NCI-H526 treated with DMSO at 0.1 percent for 48 hours (cell line): ENCODE results near the gene FZD4.
"Not testable (repeated sequence)": the region's sequence is repeated elsewhere in the genome, so short reads cannot be mapped to it uniquely, and the experiment has no call there.

Experiments
- DNase-seq: peaks from one replicate; lab custom pipeline; 2025; lab: John Stamatoyannopoulos, UW

The FZD4 gene

DNA sequence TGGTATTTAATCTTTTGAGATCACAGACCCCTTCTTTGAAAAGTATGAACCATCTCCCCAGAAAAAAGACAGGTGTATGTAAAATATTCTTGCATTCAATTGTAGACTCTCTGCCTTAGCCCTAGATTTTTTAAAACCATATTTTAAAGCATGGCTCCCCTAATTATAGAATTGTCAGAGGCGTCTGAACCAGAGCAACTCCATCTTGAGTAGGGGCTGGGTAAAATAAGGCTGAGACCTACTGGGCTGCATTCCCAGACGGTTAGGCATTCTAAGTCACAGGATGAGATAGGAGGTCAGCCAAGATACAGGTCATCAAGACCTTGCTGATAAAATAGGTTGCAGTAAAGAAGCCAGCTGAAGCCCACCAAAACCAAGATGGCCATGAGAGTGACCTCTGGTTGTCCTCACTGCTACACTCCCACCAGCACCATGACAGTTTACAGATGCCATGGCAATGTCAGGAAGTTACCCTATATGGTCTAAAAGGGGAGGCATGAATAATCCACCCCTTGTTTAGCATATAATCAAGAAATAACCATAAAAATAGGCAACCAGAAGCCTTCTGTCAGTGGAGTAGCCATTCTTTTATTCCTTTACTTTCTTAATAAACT is 17.9 kb downstream of the FZD4 start:
- DNase-seq, result not testable (repeated sequence)

DNA sequence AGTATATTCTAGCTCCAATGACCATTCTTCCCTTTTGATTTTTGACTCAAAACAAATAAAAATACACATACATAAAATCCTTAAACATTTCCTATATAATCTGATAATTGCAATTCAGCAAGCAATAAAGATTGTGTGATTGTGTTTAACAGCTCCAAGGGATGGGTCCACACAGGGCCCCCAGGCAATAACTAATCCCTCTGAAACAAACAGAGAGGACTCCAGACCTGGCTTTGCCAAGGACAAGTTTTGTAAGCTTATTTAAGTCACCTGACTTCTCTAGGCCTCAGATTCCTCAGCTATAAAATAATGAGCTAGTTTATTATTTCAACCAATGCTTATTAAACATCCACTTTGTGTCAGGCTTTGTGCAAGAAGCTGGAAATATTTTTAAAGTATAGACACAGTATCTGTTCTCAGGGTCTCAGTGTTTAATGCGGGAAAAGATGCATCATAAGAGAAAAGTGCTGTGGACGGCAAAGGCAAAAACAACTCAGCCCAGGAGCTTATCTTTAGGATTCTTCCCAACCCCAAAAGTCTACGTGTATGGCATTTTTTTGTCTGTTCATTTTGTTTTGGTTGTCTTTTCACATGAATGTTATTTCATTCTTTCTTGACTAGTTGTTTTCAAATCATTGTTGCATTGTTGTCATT is 20.1 kb downstream of the FZD4 start:
- DNase-seq, result no peak

DNA sequence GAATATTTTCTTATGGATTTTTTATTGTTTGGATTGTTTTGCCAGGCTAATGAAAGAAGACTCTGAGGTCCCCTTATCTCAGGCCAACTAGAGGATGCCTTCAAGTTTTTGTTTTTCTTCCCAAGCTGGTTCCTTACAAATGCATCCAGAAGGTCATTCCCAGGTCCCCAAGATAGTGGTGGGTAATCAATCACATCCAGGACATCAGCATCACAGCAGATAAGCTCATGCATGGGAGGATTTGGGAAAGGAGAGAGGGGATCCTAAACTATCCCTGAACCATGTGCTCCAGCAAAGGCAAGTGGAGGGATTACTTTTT is 20.7 kb downstream of the FZD4 start:
- no peak for DNase-seq

DNA sequence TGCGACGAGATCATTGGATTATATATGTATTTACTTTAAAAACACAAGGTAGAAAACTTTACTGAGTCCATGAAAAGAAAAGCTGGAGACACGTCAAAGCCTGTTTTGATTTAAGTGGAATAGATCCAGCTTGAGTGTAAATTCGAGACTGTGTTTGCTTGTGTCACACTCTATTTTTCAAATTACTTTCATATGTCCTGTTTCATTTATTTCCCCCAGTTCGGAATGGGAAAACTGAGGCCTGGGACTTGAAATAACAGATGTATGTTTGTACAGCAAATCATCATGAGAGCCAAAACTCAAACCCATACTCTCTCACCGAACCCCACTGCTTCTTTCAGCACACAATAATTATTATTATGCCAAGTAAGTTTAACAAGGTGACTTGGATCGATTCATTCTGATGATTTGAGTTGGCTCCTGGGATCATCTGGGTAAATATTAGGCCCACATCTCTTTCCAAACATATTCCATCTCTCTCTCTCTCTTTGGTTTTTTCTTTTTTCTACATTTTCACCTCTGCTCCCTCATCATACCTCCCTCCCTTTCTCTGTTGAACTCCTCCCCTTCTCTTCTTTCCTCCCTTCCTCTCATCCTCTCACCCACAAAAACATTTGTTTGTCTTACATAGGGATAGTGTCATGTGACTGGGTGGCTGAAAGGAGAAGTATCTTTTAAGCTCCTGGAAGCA is 21.2 kb downstream of the FZD4 start:
- no peak for DNase-seq

DNA sequence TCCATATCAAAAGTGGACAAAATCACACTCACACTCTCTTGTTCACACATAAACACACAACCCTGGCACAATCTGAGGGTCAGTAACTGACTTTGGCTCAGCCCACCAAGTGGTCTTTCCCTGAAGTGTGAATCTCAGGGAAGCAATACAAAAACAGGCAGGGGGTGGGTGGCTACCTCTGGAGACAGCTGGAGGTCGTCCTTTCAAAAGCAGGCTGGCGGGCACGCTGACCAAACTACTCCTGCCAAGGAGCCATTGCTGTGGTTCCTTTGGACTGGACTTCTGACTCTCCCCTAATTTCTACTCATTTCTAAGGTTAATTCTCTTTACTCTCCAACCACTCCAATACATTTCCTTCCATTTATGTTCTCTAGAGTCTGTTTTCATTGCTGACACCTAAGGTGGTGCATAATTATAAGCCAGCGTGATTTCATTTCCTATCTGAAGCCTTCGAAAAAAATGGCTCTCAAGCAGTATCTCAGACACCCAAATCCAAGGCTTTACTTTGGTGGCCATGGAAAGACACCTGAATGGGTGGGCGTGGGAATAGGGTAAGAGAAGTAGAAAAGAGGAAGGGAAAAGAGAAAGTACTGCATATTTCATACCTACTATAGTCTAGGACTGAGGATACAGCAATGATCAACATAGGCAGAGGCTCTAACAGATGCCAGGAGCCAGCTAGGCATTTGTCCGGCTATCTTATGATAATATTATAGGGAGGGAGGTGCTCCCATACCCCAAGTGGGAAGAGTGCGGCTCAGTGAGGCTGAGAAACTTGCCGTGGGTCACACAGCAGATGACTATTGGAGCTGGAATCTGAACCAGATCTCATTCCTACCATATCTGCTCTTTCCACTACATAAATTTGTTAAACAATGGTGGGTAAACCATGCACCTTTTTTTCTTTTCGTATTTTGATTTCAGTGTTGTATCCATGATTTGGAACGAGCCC is 22.0 kb downstream of the FZD4 start:
- no peak for DNase-seq

DNA sequence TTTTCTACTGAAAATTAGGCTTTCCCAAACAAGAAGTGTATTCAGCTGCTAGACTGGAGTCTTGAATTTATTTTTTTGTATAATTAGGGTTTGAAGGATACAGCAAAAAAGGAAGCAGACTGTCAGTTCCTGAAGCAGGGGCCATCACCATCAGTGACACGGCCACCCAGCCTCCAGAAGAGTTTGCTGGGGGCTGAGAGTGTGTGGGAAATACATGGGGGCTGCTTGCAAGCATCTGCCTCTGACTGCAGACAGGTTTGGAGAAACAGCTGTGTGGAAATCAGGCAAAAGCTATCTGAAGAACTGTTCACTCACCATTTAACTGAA is 23.0 kb downstream of the FZD4 start:
- no peak for DNase-seq

DNA sequence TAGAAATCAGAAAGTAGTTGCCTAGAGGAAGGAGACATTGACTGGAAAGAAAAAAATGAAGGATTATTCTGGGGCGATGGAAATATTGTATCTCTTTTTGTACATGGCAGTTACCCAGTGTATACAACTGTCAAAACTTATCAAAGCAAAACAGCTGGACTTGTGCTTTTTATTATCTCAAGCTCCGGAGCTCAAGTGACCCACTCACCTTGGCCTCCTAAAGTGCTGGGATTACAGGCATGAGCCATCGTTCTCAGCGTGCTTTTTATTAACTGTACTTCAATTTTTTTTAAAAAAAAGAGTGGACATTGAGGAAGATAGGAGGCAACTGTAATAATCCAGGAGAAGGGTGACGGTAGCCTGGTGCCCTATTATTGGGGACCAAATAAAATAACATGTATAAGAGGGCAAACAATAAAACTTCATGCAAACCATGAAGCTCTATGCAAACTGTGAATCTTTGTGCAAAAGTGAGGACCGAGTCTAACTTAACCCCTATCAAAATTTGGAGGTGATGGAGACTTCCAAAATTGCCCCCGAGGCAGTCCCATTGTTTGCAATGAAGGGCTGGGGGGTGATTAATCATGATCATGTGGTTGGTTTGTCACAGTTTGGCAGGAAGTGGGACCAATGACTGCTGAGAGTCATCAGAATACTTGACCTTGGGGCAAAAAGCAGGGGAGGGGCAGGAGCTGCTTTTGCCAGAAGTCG is 23.5 kb downstream of the FZD4 start:
- no peak for DNase-seq

DNA sequence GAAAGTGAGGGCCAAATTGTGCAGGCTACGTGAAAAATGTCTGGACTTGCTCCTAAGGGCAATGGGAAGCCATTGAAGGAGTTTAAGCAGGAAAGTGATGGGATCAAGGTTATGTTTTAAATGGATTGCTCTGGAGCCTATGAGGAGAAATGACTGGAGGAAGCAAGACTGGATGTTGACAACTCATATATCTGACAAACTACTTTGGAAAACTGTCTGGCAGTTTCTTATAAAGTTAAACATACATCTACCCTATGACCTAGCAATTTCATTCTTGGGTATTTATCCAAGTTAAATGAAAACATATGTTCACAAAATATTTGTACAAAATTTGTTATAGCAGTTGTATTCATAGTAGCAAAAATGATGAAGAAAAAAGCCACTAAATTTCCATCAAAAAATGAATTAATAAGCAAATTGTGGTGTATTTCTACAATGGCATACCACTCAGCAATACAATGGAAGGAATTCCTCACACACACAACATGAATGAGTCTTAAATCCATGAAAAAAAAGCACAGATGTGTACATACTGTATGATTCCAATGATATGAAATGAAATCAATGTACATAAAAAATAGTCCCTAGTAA is 24.1 kb downstream of the FZD4 start:
- DNase-seq, result no peak

DNA sequence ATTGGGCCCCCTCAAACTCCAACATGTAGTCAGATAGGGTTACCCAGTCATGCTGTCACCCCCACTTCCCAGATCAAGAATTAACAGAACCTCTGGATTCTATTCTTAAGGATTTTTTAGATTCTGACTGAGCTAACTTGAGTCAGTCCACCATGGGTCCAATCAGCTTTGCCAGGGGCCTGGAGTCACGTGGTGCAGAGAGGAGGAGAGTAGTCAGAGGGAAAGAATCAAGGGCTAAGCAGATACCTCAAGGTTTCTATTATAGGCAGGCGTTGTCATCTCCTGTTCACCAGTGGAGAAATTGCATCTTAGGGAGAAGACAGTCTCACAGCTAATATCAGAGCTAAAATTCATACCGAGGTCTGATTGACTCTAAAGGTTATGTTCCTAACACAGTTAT is 28.2 kb downstream of the FZD4 start:
- no peak for DNase-seq

DNA sequence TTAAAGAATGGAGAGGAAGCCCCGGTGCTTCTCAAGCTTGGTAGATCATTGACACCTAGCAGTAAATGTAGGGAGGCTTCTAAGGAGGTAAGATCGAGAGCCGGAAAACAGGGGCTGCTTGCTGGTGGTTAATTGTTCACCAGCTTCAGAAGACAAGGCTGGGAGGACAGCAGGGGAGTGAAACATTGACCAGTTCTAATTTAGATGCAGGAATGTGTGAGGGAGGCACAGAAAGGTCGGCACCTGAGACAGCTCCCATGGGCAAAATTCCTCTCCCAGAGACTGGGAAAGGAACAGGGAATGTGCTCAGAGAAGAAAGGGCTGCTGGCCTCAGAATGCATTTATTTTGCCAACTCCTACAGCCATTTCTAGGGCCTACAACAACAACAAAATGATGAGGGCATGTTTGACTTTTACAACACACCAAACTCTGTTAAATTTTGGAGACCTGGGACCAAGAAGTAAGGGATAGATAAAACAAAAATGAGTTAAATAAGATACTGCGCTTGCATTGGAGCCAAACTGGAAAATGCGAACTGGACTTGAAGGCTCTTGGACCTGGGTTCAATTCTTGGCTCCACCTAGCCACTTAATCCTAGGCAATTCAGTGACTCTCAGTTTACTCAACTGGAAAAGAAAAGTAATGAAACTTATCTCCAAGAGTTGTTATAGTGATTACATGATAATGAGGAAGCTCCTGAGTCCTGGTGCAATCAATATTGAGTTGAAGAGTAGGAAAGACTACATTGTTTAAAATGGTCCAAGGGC is 31.0 kb downstream of the FZD4 start:
- no peak for DNase-seq

DNA sequence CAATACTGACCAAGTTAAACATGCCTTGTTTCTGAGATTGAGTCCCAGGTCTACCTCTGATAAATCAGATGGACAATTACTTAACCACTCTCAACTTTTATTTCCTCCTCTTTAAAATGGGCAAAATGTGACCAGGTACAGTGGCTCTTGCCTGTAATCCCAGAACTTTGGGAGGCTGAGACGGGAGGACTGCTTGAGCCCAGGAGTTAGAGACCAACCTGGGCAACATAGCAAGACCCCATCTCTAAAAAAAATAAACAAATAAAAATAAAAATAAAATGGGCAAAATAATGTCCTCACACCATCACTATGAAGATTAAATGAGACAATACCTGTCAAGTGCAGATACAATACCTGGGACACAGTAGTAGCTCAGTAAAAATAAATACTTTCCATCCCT is 33.0 kb downstream of the FZD4 start:
- DNase-seq, result no peak

DNA sequence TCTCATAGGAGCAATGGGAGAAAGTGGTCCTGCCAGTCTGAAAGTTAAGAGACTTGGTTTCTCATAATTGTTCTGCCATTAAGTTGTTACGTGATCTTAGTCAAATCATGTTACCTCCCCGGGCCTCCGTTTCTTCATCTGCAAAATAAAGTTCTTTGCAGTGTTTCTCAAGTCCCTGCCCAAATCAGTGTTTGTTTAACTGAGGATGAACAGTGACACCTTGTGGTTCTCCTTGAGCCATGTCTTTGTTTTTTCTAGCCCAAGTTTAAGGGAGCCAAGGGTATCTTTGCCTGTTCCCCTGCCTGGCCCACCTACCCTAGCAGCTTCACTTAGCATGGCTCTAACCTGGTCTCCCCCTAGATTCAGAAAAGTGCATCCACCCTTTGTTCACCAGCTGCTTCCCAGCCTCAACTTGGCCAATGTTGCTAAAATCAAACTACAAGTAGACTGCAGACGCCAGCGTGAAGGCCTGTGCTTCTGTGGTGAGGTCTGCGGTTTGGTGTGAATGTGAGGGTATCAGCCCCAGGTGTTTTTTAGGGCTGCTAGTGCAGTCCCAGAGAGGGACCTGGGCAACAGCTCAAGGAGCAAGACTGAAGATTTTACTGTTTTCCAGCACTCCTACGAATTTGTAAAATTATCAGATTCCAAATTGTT is 35.5 kb downstream of the FZD4 start:
- peak; percentile 41 for DNase-seq

DNA sequence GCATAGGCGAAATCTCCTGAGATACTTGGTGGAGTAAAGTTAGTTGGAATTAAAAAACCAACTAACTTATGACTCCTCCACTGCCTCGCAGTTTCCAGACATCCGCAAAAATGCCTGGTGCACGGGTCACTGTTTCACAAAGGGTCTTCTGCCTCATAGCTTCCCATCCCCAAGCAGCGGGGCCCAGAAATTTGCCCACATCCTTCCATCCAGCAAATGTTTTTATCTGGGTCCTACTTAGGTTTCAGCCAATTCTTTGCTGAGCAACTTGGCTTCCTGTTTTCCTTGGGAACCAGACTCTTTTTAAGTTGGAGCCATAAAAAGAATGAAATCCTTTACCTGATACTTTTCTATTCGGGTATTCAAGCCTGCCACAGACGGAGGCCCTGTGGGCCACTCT is 36.2 kb downstream of the FZD4 start:
- no peak for DNase-seq

DNA sequence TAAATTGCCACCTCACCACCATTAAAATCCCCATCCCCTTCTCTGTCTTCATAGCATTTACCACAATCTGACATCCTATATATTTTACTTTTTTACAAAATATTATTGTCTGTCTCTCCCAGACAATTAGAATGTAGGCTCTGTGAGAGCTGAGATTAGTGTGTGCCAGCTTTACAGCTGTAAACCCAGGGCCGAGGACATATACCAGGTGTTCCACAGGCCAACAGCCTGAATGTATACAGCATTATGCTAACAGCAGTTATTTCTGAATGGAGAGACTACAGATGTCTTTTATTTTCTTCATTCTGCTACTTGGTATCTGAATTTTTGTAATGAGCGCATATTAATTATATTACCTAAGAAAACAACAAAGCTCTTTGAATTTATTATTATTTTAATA is 36.7 kb downstream of the FZD4 start:
- DNase-seq, result no peak

DNA sequence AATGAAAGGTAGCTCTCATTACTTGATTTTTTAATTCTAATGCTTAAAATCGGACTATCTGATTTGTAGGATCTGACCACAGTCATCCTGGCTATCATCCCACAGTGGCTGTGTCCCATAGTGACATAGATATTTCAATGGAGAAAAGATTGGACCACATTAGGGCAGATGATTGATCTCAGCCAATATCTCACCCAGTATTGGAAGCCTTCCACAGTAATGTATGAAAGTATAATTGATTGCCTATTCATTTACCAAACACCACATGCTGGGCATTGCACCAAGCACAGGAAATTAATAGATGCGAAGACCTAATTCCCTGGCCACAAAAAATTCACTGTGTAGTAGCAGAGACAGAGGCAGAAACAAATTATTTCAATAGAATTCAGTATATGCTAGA is 37.6 kb downstream of the FZD4 start:
- no peak for DNase-seq

DNA sequence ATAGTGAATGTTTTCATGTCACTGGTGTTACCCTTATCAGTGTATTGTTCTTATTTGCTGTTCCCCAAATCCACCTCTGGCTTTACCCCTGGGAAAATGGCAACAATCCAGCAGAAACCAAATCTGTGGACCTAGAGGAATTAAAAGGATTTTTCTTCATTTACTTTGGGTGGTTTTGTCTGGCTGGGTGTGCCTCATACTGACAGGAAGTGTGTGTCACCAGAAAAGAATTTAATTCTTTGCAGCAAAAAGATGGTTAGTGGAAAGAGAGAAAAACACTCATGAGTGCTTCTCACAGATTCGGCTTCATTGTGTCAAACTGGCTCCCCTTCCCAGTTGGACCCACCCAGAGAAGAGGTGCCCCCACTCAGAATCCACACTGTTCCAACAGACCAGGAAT is 38.9 kb downstream of the FZD4 start:
- DNase-seq, result no peak

DNA sequence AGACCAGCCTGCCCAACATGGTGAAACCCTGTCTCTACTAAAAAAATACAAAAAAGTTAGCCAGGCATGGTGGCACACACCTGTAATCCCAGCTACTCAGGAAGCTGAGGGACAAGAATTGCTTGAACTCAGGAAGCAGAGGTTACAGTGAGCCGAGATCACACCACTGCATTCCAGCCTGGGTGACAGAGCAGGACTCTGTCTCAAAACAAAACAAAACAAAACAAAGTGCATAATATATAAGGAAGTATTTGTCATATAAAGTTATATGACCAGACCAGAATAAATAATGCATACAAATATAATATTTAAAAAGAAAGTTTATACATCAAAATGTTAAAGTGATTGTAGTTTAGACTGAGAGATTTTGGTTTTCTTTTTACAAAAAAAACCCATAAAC is 39.3 kb downstream of the FZD4 start:
- not testable (repeated sequence) for DNase-seq

DNA sequence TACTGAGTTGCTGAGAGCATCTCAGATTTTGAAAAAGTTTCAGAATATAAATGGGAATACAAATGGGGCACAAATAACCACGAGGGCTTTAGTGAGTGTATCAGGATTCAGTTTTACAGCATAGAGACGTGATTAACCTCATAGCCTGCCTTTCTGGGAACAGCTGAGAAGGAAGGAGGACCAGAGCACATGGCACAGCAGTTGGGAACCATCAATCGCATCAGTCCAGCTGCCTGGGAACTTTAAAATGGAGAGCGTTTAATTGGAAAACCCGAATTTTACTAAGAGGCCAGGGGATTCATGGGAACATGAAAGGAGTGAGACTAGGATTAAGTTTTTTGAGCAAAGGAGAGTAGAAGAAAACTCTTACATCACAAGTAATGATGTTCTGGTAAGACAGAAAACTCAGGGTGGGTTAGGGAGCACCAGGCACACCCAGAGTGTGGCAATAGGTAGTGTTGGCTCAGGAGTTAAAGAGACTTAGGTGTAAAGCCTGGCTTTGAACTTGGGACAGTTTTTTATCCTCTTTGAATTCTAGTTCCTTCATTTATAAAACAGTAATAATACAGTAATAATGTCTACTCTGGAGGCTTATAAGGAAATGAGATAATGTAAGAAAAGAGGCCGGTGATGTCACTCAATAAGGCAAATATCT is 40.2 kb downstream of the FZD4 start:
- no peak for DNase-seq

DNA sequence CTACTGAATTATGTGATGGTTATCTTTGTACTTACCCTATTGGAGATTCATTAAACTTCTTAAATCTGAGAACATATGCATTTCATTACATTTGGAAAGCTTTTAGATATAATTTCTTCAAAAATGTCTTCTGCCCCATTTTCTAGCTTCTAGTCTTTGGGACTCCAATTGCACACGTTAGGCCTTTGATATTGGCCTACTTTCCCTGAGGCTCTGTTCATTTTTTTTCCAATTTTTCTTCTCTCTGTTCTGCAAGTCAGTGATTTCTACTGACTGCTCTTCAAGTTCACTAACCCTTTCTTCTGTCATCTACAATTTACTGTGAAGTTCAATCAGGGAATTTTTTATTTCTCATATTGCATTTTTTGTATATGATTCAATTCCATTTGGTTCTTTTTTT is 43.0 kb downstream of the FZD4 start:
- DNase-seq, result no peak

DNA sequence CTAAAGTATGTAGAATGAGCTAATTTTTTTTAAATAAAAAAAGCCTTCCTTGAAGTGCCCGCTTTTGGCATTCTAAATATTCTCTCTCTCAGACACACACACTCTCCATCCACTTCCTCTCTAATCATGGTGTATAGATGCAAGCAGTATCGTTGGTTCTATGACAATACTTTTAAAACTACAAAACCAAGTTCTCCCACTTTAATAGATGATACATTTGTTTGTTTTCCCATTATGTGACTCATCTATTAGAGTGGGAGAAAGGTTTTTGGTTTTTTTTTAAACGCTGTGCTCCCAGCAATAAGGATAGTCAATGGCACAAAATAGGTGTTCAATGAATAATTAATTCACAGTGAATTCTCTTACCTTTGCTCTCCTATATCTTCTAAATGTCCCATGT is 44.6 kb downstream of the FZD4 start:
- DNase-seq, result no peak
